Amniotic epithelial cell (primary cell): Measurements from ENCODE around the gene ODC1.
A peak's percentile ranks its signal among the peaks of the same experiment; 100 is the strongest.
"Not testable (repeated sequence)": the region's sequence is repeated elsewhere in the genome, so short reads cannot be mapped to it uniquely, and the experiment has no call there.

Experiments used
- DNase-seq: peaks from one replicate; pipeline ENCODE4 v3.0.0-alpha.2; 2010; ENCODE audit warnings: low read depth

ODC1 gene

DNA sequence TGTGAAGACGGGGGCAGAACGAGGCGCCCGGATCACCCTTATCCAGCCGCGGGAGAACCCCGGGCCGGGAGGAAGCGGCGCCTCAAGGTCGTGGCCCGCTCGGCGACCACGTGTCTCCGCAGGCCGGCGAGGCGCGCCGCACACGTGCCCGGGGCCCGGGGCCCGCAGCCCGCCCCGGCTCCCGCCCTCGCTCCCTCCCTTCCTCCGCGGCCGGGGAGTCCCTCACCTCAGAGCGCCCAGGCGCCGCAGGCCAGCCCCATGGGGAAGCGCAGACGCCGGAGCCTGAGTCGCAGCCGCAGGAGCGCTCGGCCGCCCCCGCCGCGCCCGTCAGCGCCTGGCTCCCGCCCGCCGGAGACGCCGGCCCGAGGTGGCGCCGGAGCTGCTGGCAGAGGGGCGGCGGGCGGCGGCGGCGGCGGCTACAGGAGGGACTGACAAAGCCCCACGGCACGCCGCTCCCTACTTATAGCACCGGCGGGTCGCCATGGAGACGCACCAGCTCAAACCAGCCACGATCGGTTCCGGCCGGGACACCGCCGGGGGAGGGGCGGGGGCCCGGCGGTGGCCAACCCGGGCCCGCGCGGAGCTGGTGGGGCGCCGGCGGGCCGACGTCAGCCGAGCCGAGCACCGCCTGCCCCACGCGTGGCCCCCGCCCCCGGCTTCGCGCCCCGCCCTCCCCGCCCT lies at the start of gene ODC1:
Gene ODC1 (minus strand): TSS at position 433 of the 681 bp plus-strand sequence. CDS start 3,295 bp downstream, outside the sequence.
- DNase-seq, result peak; percentile 80

DNA sequence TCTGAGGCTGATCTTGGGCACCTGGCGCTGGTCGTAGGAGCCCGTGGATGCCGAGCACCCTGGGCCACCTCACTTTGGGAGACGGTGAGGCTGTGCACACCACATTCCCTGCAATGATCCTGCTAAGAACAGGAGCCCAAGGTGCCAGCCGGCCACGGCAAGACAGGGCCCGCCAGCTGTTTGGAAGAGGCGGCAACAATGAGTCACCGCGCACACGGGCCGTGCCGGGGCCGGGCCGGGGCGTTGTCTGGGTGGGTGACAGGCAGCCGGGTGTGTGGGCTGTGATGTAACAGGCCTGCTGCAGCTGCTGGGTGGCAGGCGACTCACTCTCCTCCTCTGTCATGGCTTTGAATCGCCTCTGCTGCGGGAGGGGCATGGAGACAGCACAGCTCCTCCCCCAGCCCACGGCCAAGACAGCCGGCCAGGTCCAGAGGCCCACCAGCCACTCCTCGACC lies 49.7 kb upstream of the ODC1 start:
- DNase-seq, result peak; percentile 25

GRCh38 chr2:10495988-10496313 lies 47.8 kb upstream of the ODC1 start:
- DNase-seq, result no peak

- DNase-seq, result no peak
These were observed 47.3 kb upstream of the ODC1 start for GRCh38 chr2:10495311-10495987.

GRCh38 chr2:10494351-10495066 lies 46.4 kb upstream of the ODC1 start:
- no peak for DNase-seq

DNA sequence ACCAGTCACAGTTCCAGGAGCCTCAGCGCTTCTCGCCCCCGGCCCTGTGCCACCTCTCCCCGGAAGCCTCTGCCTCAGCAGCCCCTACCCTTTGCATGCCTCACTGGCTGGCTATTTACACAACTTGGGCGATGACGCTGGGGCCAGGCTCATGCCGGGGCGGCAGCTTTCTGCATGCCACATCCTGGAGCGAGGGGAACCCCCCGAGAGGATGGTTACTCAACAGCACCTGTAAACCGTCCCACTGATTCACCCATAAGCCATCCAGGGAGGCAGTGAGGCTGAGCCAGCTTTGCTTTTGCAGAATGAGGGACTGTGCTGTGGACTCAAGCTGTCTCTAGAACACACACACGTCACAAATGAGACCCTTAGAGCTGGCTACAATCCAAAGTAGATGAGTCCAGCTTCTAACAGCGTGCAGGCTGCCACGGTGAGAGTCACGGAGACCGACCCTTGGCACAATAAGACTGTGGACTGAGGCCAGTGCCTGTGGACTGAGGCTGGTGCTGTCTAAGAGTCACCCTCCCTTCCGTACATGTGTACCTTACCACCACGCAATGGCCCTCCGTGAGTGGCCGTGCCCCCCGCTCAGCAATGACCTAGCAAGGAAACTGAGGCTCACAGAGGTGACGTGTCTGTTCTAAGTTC lies 45.6 kb upstream of the ODC1 start:
- DNase-seq, result peak; percentile 84

DNA sequence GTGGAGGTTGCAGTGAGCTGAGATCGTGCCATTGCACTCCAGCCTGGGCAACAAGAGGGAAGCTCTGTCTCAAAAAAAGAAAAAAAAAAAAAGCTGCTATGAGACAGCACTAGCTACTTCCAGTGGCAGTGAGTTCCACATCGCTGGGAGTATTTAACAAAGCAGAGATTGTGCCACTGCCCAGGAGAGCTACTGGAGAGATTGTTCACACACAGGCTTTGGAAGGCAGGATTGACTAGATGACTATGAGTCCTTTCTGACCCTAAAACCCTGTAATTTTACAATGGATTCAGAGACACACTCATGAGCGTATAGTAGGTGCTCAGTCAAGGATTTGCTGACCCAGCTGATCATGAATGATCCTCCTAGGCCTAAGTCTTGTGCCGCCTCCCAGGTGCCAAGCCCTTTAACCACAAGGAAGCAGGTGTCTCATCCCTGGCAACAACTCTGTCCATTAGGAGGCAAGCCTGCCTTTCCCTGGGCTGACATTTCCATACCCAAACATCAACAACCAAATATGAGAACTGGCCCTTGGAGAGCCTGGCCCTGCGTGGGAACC lies 45.0 kb upstream of the ODC1 start:
- no peak for DNase-seq

DNA sequence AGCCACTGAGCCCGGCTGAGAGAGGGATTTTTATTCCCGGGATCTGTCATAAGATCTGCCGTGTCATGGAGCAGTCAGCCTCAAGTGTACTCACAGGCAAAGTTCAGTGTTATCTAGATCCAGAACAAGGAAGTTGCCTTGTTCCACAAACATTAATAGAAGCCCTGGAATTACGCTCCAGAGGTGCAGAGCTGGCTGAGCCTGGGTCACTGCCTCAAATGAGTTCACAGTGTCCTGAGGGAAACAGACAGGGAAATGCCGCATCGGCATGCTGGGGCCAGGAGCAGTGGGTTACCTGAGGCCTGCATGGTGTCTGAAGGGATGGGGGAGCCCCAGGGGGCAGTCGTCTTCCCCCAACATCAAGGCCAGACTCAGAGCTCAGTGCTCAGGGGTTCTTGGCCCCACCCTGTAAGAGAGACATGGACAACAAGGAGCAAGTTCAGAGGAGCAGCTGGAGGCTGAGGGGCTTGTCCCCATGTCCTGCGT lies 42.7 kb upstream of the ODC1 start:
- DNase-seq, result no peak

GRCh38 chr2:10489842-10490555 lies 41.9 kb upstream of the ODC1 start:
- no peak for DNase-seq

GRCh38 chr2:10488142-10488541 lies 40.0 kb upstream of the ODC1 start:
- DNase-seq, result not testable (repeated sequence)

DNA sequence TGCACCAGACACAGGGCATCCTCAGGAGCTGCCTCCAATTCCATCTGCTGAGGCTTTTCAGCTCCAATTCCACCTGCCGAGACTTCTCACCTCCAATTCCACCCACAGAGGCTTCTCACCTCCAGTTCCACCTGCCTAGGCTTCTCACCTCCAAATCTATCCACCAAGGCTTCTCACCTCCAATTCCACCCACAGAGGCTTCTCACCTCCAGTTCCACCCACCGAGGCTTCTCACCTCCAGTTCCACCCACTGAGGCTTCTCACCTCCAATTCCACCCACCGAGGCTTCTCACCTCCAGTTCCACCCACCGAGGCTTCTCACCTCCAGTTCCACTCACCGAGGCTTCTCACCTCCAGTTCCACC lies 39.6 kb upstream of the ODC1 start:
- not testable (repeated sequence) for DNase-seq

- peak; percentile 56 for DNase-seq
These were observed 39.1 kb upstream of the ODC1 start for GRCh38 chr2:10487081-10487740.

- DNase-seq, result no peak
These were observed 38.5 kb upstream of the ODC1 start for GRCh38 chr2:10486601-10487079.

GRCh38 chr2:10486091-10486490 lies 38.0 kb upstream of the ODC1 start:
- no peak for DNase-seq

- DNase-seq, result peak; percentile 63
These were observed 34.8 kb upstream of the ODC1 start for GRCh38 chr2:10482913-10483312.

DNA sequence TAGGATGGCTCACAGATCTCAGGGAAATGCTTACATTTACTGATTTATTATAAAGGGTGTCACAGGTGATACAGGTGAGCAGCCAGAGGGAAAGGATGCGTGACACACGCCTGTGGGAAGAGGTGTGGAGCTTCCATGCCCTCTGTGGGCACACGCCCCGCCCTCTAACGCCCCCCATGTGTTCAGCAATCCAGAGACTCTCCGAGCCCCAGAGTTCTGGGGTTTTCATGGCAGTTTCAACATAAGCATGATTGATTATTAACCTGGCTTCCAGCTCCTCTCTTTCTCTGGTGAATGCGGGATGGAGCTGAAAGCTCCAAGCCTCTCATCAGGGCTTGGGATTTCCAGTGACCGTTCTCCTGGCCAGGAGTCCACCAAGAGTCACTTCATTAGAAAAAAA lies 34.3 kb upstream of the ODC1 start:
- no peak for DNase-seq

GRCh38 chr2:10481666-10482157 lies 33.6 kb upstream of the ODC1 start:
- no peak for DNase-seq

GRCh38 chr2:10481055-10481665 lies 33.0 kb upstream of the ODC1 start:
- no peak for DNase-seq

GRCh38 chr2:10480359-10480949 lies 32.3 kb upstream of the ODC1 start:
- DNase-seq, result no peak

- DNase-seq, result no peak
These were observed 30.8 kb upstream of the ODC1 start for GRCh38 chr2:10478916-10479315.
